ENCODE results near the gene POLR2E. TPM values are rescaled to one million over a fixed set of nuclear protein-coding genes. Genes with fewer than 3 reads are reported as not detected.

The POLR2E gene
- total and polyA plus RNA-seq, 2 of the 13 experiments (the other 11 are each of a cell fraction or from before 2014, with no cell fraction given): 140 to 272 TPM

DNA sequence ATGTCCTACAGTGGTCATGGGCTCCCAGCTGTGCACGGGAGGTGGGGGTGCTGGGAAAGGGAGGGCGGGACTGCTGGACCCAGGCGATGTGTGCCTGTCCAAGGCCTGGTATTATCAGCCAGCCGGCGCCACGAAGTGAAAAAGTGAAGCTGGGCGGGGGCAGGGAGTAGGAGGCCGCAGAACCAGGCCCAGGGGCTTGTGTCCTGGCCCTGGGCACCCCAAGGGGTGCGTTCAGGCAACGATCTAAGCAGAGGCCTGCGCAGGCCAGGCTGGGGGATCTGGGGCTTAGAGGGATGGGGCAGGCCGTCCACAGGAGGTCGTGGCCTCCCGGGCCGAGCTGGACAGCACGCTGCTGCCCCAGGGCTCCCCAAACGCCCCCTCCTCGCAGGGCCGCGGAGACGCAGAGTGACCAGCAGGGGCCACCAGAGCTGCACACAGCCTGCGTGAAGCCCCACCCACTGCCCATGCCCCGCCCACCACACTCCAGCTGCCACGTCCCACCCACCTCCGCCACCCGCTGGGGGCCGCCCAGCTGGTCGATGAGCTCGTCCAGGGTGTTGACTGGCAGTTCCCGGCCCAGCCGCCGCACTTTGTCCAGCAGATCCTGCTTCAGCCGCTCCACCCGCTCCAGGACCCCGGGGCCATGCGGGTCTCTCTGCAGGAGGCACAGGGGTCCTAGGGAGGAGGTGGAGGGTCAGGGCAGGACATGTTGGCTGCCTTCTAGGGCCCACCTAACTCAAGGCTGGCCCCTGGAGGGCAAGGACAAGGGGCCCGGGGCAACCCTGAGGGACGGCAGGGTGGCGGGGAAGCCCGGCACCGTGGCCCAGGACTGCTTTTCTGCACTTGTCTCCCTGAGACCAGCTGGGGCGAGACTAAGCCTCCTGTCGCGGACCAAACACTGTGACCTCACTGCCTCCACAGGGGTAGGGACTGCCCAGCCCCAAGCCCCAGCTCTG is 18.1 kb upstream of the POLR2E start (continued):
- TF ChIP-seq ZNF326 (CRISPR knock-in tag; IDR thresholded peaks at IDR 0.05; ENCODE audit: borderline replicate concordance) (no peak), ZNF30 (CRISPR knock-in tag; IDR thresholded peaks at IDR 0.05) (no peak), NFRKB (IDR thresholded peaks at IDR 0.05) (no peak), ZNF557 (CRISPR knock-in tag; IDR thresholded peaks at IDR 0.05) (no peak), PHF5A (CRISPR knock-in tag; IDR thresholded peaks at IDR 0.05; ENCODE audit: low read depth, unreplicated experiment) (peak; percentile 80), ZNF605 (CRISPR knock-in tag; IDR thresholded peaks at IDR 0.05) (peak; percentile 86), ZNF567 (CRISPR knock-in tag; IDR thresholded peaks at IDR 0.05; ENCODE audit: borderline replicate concordance) (peak; percentile 83), ZNF564 (CRISPR knock-in tag; IDR thresholded peaks at IDR 0.05) (no peak), DPF2 (CRISPR knock-in tag; IDR thresholded peaks at IDR 0.05; ENCODE audit: borderline replicate concordance, low read depth) (0 out of 2 replicates have a peak, but pooled peaks have one; percentile 20), STAT5B (CRISPR knock-in tag; IDR thresholded peaks at IDR 0.05) (0 out of 2 replicates have a peak, but pooled peaks have one; percentile 79), DR1 (CRISPR knock-in tag; IDR thresholded peaks at IDR 0.05) (peak; percentile 48; the same call in 1 of the 2 replicates)
- TF ChIP-seq, protein P1, sequence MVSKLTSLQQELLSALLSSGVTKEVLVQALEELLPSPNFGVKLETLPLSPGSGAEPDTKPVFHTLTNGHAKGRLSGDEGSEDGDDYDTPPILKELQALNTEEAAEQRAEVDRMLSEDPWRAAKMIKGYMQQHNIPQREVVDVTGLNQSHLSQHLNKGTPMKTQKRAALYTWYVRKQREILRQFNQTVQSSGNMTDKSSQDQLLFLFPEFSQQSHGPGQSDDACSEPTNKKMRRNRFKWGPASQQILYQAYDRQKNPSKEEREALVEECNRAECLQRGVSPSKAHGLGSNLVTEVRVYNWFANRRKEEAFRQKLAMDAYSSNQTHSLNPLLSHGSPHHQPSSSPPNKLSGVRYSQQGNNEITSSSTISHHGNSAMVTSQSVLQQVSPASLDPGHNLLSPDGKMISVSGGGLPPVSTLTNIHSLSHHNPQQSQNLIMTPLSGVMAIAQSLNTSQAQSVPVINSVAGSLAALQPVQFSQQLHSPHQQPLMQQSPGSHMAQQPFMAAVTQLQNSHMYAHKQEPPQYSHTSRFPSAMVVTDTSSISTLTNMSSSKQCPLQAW (CRISPR knock-in tag; IDR thresholded peaks at IDR 0.05): peak; percentile 85
- TF ChIP-seq, protein P2, sequence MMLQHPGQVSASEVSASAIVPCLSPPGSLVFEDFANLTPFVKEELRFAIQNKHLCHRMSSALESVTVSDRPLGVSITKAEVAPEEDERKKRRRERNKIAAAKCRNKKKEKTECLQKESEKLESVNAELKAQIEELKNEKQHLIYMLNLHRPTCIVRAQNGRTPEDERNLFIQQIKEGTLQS (CRISPR knock-in tag; IDR thresholded peaks at IDR 0.05): no peak; the same call in 1 of the 2 replicates
- TF ChIP-seq, protein P3, sequence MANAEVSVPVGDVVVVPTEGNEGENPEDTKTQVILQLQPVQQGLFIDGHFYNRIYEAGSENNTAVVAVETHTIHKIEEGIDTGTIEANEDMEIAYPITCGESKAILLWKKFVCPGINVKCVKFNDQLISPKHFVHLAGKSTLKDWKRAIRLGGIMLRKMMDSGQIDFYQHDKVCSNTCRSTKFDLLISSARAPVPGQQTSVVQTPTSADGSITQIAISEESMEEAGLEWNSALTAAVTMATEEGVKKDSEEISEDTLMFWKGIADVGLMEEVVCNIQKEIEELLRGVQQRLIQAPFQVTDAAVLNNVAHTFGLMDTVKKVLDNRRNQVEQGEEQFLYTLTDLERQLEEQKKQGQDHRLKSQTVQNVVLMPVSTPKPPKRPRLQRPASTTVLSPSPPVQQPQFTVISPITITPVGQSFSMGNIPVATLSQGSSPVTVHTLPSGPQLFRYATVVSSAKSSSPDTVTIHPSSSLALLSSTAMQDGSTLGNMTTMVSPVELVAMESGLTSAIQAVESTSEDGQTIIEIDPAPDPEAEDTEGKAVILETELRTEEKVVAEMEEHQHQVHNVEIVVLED (CRISPR knock-in tag; IDR thresholded peaks at IDR 0.05; ENCODE audit: borderline replicate concordance): peak; percentile 68
- TF ChIP-seq, protein P4, sequence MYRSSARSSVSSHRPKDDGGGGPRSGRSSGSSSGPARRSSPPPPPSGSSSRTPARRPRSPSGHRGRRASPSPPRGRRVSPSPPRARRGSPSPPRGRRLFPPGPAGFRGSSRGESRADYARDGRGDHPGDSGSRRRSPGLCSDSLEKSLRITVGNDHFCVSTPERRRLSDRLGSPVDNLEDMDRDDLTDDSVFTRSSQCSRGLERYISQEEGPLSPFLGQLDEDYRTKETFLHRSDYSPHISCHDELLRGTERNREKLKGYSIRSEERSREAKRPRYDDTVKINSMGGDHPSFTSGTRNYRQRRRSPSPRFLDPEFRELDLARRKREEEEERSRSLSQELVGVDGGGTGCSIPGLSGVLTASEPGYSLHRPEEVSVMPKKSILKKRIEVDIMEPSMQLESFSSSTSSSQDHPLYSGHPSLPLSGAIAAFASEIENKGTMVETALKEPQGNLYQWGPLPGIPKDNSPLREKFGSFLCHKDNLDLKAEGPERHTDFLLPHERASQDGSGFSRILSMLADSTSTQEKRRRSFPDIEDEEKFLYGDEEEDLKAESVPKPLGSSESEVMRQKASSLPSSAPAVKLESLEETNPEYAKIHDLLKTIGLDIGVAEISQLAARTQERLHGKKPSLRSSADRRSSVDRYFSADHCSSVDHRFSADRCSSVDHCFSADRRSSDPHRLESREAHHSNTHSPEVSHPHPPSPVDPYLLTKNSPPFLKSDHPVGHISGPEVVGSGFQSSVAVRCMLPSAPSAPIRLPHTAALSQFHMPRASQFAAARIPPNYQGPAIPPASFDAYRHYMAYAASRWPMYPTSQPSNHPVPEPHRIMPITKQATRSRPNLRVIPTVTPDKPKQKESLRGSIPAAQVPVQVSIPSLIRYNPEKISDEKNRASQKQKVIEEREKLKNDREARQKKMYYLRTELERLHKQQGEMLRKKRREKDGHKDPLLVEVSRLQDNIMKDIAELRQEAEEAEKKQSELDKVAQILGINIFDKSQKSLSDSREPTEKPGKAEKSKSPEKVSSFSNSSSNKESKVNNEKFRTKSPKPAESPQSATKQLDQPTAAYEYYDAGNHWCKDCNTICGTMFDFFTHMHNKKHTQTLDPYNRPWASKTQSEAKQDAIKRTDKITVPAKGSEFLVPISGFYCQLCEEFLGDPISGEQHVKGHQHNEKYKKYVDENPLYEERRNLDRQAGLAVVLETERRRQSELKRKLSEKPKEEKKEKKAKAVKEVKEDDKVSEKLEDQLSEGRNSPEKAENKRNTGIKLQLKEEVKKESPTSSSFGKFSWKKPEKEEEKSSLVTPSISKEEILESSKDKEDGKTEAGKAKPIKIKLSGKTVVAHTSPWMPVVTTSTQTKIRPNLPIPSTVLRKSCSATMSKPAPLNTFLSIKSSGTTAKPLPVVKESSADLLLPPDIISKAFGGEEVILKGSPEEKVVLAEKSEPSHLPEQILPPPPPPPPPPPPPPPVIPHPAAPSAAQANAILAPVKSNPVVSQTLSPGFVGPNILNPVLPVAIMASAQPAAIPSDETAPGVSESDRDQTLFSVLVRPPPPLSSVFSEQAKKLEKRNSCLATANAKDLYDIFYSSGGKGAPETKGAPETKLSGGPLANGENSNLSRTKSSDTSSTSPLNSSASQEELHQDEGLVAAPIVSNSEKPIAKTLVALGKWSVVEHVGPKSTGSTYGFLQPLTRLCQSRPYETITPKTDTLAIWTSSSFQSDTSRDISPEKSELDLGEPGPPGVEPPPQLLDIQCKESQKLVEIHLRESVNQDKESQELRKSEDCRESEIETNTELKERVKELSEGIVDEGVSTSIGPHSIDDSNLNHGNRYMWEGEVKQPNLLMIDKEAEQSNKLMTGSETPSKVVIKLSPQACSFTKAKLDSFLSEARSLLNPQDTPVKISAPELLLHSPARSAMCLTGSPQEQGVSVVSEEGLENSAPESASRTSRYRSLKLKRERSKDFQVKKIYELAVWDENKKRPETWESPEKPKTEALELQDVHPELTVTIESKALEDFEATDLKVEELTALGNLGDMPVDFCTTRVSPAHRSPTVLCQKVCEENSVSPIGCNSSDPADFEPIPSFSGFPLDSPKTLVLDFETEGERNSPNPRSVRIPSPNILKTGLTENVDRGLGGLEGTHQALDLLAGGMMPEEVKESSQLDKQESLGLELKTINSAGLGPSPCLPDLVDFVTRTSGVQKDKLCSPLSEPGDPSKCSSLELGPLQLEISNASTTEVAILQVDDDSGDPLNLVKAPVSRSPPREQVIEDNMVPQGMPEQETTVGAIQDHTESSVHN (CRISPR knock-in tag; IDR thresholded peaks at IDR 0.05): no peak
- TF ChIP-seq, protein P5, sequence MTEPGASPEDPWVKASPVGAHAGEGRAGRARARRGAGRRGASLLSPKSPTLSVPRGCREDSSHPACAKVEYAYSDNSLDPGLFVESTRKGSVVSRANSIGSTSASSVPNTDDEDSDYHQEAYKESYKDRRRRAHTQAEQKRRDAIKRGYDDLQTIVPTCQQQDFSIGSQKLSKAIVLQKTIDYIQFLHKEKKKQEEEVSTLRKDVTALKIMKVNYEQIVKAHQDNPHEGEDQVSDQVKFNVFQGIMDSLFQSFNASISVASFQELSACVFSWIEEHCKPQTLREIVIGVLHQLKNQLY (CRISPR knock-in tag; IDR thresholded peaks at IDR 0.05): peak; percentile 69
